Sigmoid colon (tissue), 4 donors: ENCODE measurements around the gene FHAD1.

Experiments
- EP300 ChIP-seq, 4 donors: sonication (generic); formaldehyde crosslinking; IDR thresholded peaks; one replicate each; pipeline ENCODE4 v1.6.1; 2017; ENCODE audit warnings: antibody characterized with exemption in 4 of 4
- POLR2AphosphoS5 ChIP-seq, 4 donors: sonication (generic); formaldehyde crosslinking; IDR thresholded peaks; one replicate each; pipeline ENCODE4 v1.6.1; 2017; ENCODE audit warnings: antibody characterized with exemption in 4 of 4
- TF ChIP-seq, protein P1 (sequence below), 4 experiments: fragments of 450-650 bp in 3 of 4; fragments of 200-600 bp in 1 of 4; IDR thresholded peaks; one replicate each; pipeline ENCODE4 v1.5.1; 2016 to 2019; ENCODE audit warnings: antibody characterized with exemption in 4 of 4, mild to moderate bottlenecking in 3 of 4, moderate library complexity in 2 of 4

DNA sequence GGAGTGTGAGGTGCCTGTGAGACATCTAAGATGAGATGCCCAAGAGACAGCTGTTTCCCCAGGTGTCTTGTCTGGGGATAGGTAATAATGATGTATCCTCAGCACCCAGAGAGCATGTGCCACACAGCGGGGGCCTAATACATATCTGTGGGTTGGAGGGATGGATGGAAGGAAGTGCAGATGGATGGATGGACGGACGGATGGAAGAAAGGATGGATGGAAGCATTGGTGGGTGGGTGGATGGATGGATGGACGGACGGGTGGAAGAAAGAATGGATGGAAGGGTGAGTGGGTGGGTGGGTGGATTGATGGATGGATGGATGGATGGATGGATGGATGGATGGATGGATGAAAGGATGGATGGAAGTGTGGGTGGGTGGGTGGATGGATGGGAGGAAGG, 84.2 kb downstream of the FHAD1 start:
- no peak for TF ChIP-seq EP300 (IDR thresholded peaks at IDR 0.05)
- TF ChIP-seq, protein P1, sequence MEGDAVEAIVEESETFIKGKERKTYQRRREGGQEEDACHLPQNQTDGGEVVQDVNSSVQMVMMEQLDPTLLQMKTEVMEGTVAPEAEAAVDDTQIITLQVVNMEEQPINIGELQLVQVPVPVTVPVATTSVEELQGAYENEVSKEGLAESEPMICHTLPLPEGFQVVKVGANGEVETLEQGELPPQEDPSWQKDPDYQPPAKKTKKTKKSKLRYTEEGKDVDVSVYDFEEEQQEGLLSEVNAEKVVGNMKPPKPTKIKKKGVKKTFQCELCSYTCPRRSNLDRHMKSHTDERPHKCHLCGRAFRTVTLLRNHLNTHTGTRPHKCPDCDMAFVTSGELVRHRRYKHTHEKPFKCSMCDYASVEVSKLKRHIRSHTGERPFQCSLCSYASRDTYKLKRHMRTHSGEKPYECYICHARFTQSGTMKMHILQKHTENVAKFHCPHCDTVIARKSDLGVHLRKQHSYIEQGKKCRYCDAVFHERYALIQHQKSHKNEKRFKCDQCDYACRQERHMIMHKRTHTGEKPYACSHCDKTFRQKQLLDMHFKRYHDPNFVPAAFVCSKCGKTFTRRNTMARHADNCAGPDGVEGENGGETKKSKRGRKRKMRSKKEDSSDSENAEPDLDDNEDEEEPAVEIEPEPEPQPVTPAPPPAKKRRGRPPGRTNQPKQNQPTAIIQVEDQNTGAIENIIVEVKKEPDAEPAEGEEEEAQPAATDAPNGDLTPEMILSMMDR (IDR thresholded peaks at IDR 0.05), result no peak
- no peak for TF ChIP-seq POLR2AphosphoS5 (IDR thresholded peaks at IDR 0.05)
